GM13977 (cell line): ENCODE measurements around the gene FNDC3A.

Source experiments
- DNase-seq: peaks from one replicate; pipeline ENCODE4 v3.0.0; 2012; ENCODE audit warnings: low spot score
- CTCF ChIP-seq: IDR thresholded peaks from 2 replicates; pipeline ENCODE4 v1.5.1; 2012; ENCODE audit warnings: mild to moderate bottlenecking, control low read depth; ENCODE audit not compliant: insufficient read depth; ENCODE audit errors: extremely low read depth, missing control alignments
- in situ Hi-C: fragments of 300-500 bp; cut with MboI; formaldehyde crosslinking; loops from one replicate; pipeline ENCODE4 v1.12.0; 2022; ENCODE audit warnings: low sequenced_read_pairs, low pct_unique_long_range_greater_than_20kb, mixed read lengths, inconsistent platforms; ENCODE audit not compliant: unreplicated experiment

The FNDC3A gene

GRCh38 chr13:49256841-49257240, 281.1 kb downstream of the FNDC3A start:
- in situ Hi-C loops, result no loop called here
- no peak for TF ChIP-seq CTCF
- DNase-seq, result no peak

GRCh38 chr13:49258089-49258796, 282.5 kb downstream of the FNDC3A start:
- no peak for TF ChIP-seq CTCF
- DNase-seq, result no peak
- in situ Hi-C loops, result no loop called here
